ES-I3 (cell line): ENCODE results near the gene SELPLG.
"Not testable (repeated sequence)": the region's sequence is repeated elsewhere in the genome, so short reads cannot be mapped to it uniquely, and the experiment has no call there.

ENCODE experiments used
- H3K36me3 ChIP-seq: 2 replicates; pipeline ENCODE4 v1.6.1; 2013; ENCODE audit warnings: mild to moderate bottlenecking, low read length, control low read depth, moderate library complexity; ENCODE audit not compliant: insufficient read depth
- H3K4me1 ChIP-seq: 2 replicates; pipeline ENCODE4 v1.6.1; 2013; ENCODE audit warnings: mild to moderate bottlenecking, control low read depth, low read length; ENCODE audit not compliant: insufficient read depth
- H3K9ac ChIP-seq: 2 replicates; pipeline ENCODE4 v1.6.1; 2013; ENCODE audit warnings: low read depth, mild to moderate bottlenecking, low read length, moderate library complexity
- H3K9me3 ChIP-seq: 2 replicates; pipeline ENCODE4 v1.6.1; 2013; ENCODE audit warnings: mild to moderate bottlenecking, low read length, moderate library complexity; ENCODE audit not compliant: control insufficient read depth, insufficient read depth

Gene SELPLG

GRCh38 chr12:108581311-108582227, 52.1 kb downstream of the SELPLG start:
- Histone ChIP-seq H3K4me1 (no peaks in the 10 kb centered on the region), H3K36me3 (no peaks in the 10 kb centered on the region), H3K9me3 (no peaks in the 10 kb centered on the region), H3K9ac (no peak overlapping the region)

GRCh38 chr12:108580531-108580930, 53.2 kb downstream of the SELPLG start:
- Histone ChIP-seq H3K9ac (no peak overlapping the region), H3K4me1 (no peaks in the 10 kb centered on the region), H3K36me3 (no peaks in the 10 kb centered on the region), H3K9me3 (no peaks in the 10 kb centered on the region)

- Histone ChIP-seq H3K9me3 (no peaks in the 10 kb centered on the region), H3K4me1 (no peaks in the 10 kb centered on the region), H3K36me3 (no peaks in the 10 kb centered on the region), H3K9ac (no peak overlapping the region)
Observed at GRCh38 chr12:108578813-108579212, 54.9 kb downstream of the SELPLG start.

GRCh38 chr12:108578264-108578663, 55.4 kb downstream of the SELPLG start:
- no peaks in the 10 kb centered on the region for H3K4me1 ChIP-seq
- H3K9me3 ChIP-seq = no peaks in the 10 kb centered on the region
- H3K36me3 ChIP-seq = no peaks in the 10 kb centered on the region
- no peak overlapping the region for H3K9ac ChIP-seq

GRCh38 chr12:108577458-108577857, 56.2 kb downstream of the SELPLG start:
- H3K9ac ChIP-seq = no peak overlapping the region
- H3K4me1 ChIP-seq = no peaks in the 10 kb centered on the region
- H3K36me3 ChIP-seq = no peaks in the 10 kb centered on the region
- no peaks in the 10 kb centered on the region for H3K9me3 ChIP-seq

- Histone ChIP-seq H3K36me3 (no peaks in the 10 kb centered on the region), H3K9ac (no peak overlapping the region), H3K9me3 (no peaks in the 10 kb centered on the region), H3K4me1 (no peaks in the 10 kb centered on the region)
Observed at GRCh38 chr12:108576660-108577234, 56.9 kb downstream of the SELPLG start.

- H3K9me3 ChIP-seq = no peaks in the 10 kb centered on the region
- no peaks in the 10 kb centered on the region for H3K4me1 ChIP-seq
- H3K9ac ChIP-seq = no peak overlapping the region
- H3K36me3 ChIP-seq = no peaks in the 10 kb centered on the region
Observed at GRCh38 chr12:108575199-108575912, 58.3 kb downstream of the SELPLG start.

- H3K4me1 ChIP-seq, H3K9me3 ChIP-seq, H3K9ac ChIP-seq, H3K36me3 ChIP-seq: not testable (repeated sequence)
Observed at GRCh38 chr12:108574276-108574675, 59.4 kb downstream of the SELPLG start.

- Histone ChIP-seq H3K36me3 (no peaks in the 10 kb centered on the region; the same call in 1 of the 2 replicates), H3K9ac (no peak overlapping the region), H3K9me3 (no peaks in the 10 kb centered on the region), H3K4me1 (no peaks in the 10 kb centered on the region)
Observed at GRCh38 chr12:108573317-108573716, 60.4 kb downstream of the SELPLG start.

- Histone ChIP-seq H3K4me1 (no peaks in the 10 kb centered on the region), H3K9me3 (no peaks in the 10 kb centered on the region), H3K36me3 (peaks cover 6% of the 10 kb centered on the region), H3K9ac (no peak overlapping the region)
Observed at GRCh38 chr12:108572166-108572790, 61.4 kb downstream of the SELPLG start.
